HG03575 (cell line): ENCODE measurements around the gene FAM8A1.
"Not testable (repeated sequence)": the region's sequence is repeated elsewhere in the genome, so short reads cannot be mapped to it uniquely, and the experiment has no call there.

Experiments used
- ATAC-seq: cut with Tn5 transposase; IDR thresholded peaks from one replicate; pipeline ENCODE4 v1.9.1; 2021; ENCODE audit not compliant: unreplicated experiment, insufficient number of reproducible peaks, low FRiP score; ENCODE audit errors: extremely low read depth

The FAM8A1 gene, protein sequence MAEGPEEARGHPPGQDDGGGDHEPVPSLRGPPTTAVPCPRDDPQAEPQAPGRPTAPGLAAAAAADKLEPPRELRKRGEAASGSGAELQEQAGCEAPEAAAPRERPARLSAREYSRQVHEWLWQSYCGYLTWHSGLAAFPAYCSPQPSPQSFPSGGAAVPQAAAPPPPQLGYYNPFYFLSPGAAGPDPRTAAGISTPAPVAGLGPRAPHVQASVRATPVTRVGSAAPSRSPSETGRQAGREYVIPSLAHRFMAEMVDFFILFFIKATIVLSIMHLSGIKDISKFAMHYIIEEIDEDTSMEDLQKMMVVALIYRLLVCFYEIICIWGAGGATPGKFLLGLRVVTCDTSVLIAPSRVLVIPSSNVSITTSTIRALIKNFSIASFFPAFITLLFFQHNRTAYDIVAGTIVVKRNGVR

DNA sequence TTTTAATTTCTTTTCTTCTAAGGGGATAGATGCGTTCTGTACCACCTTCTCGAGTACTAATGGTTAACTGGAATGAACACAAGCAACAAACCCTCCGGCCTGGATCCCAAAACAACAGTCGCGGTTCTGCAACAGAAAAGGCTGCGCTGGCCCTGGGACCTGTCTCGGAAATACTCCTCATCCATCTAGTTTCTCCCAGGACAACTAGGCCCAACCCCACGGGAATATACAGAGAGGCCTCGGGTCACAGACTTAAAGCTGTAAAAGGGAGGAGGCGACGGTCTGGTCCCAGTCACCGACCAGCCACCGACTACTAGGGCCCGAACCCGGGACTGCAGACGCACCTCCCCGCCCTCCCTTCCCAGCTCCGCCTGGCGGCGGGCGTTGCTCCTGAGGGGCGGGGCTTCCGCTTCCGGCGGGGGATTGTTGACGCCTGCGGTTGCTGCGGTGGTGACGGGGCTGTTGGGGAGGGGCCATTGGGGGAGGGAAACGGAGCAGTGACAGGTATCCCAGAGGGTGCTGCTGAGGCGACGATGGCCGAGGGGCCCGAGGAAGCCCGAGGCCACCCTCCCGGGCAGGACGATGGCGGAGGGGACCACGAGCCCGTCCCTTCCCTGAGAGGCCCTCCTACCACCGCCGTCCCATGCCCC lies at the start of gene FAM8A1:
Gene FAM8A1, plus strand, starts transcription at position 426 of the 650 bp plus-strand sequence. Its CDS starts 108 bp downstream, at position 534.
- ATAC-seq: peak; percentile 50

GRCh38 chr6:17551383-17551958 lies 48.6 kb upstream of the FAM8A1 start:
- no peak for ATAC-seq

GRCh38 chr6:17552861-17553260 lies 47.2 kb upstream of the FAM8A1 start:
- no peak for ATAC-seq

DNA sequence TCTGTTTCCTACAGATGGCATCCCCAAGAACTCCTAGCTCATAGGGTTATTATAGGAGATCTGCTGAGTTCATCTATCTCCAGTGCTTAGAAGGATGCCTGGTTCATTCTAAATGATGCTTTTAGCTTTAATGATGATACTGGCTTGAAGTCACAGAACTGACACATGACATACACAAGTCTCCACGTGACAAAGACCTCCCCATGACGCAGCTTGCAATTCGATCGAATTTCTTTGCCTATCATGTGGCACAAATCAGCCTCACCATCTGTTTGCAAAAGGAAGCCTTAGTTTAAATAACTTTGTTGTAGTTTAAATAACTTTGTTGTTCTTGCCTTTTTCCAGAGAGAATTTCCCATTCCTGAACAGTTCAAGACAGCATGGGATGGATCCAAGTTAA lies 44.1 kb upstream of the FAM8A1 start:
- ATAC-seq: no peak

GRCh38 chr6:17562636-17563035 lies 37.5 kb upstream of the FAM8A1 start:
- ATAC-seq: no peak

DNA sequence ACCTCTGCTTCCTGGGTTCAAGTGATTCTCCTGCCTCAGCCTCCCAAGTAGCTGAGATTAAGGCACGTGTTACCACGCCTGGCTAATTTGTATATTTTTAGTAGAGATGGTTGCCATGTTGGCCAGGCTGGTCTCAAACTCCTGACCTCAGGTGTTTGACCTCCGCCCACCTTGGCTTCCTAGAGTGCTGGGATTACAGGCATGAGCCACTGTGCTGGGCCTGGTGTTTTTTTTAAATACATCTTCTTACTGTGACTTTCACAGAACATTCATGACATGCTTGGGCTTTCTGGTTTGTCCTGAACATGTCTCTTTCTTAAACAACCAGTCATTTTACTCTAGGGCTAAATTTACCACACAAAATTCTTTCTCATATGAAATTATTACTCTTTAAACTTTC lies 34.7 kb upstream of the FAM8A1 start:
- ATAC-seq: no peak

GRCh38 chr6:17574866-17575560 lies 25.1 kb upstream of the FAM8A1 start:
- no peak for ATAC-seq

- ATAC-seq: no peak
Measured at GRCh38 chr6:17577059-17577458, 23.0 kb upstream of the FAM8A1 start.

DNA sequence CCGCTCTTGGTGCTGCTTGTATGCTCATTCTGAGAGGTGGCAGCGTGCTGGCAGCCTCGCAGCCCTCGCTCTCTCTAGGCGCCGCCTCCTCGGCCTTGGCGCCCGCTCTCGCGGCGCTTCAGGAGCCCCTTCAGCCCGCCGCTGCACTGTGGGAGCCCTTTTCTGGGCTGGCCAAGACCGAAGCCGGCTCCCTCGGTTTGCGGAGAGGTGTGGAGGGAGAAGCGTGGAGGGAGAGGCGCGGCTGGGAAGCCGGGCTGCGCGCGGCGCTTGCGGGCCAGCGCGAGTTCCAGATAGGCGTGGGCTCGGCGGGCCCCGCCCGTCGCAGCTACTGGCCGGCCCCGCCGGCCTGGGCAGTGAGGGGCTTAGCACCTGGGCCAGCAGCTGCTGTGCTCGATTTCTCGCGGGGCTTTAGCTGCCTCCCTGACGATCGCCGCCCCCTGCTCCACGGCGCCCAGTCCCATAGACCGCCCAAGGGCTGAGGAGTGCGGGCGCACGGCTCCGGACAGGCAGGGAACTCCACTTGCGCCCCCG lies 19.5 kb upstream of the FAM8A1 start:
- no peak for ATAC-seq

DNA sequence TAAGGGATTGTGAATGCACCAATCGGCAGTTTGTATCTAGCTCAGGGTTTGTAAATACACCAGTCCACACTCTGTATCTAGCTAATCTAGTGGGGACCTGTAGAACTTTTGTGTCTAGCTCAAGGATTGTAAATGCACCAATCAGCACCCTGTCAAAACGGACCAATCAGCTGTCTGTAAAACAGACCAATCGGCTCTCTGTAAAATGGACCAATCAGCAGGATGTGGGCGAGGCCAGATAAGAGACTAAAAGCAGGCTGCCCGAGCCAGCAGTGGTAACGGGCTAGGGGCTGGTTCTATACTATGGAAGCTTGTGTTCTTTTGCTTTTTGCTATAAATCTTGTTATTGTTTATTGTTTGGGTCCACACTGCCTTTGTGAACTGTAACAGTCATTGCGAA lies 18.8 kb upstream of the FAM8A1 start:
- not testable (repeated sequence) for ATAC-seq

DNA sequence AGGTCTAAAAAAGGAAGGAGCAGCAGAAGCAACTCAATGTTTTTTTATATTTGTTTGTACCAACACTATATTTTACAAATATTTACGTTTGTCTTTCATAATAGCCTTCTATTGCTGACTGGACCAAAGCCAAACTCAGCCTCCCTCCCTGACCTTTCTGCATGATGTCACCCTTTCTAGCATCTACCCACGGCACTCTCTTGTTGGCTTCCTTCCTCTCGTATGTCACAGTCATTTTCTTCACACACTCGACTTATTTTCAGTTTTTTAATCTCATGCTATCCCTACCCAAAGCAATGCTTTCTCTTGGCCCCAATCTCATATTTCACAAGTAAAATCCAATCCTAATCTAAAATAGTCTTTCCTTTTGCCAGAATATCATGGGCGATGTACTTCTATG lies 16.3 kb upstream of the FAM8A1 start:
- no peak for ATAC-seq

DNA sequence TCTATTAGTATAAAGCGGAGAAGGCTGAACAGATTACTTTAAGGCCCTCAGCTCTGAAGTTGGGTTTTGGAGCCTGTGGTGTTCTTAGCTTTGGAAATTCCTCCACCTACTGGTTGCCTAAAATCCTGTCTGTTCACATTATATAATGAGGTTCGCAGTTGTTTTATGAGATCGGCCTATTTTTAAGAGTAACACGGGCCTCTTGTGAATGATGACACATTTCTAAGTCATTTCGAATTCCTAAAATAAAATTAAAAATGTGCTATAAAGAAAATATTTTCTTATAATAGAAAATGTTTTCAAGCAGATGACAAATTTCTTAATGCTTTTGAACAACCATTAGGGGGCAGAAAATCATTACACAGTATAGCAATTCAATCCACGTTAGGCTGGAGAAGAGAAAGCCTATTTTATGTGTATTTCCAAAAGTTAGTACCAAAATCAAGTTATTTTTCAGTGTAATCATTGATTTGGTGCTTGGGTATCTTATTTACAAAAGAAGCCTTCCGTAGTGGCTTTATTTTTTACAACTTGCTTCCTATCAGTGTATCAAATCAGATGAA lies 15.8 kb upstream of the FAM8A1 start:
- no peak for ATAC-seq

DNA sequence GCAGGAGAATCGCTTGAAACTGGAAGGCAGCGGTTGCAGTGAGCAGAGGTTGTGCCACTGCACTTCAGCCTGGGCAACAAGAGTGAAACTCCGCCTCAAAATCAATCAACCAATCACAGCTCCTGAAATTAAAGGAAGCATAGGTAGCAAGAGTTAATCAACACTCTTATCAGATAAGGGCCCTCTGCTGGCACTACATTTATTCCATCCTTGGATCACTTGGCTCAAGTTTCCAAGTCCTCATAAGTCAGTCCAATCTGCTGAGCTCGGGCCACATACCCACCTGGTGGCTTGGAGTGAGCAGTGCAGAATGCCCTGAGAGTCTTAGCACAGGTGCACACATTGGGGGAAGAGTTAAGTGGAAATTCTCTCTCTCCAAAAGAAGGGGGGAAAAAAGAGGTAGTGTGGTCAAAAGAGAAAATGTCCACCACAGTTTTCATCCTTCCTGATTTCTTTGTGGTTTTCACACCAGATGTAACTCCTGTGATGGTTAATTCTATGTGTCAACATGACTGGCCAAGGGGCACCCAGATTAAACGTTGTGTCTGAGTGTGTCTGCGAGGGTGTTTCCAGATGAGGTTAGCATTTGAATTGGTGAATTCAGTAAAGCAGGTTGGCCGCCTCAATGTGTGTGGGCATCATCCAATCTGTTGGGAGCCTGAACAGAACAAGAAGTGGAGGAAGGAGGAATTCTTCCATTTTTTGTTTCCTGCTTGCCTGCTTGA lies 14.2 kb upstream of the FAM8A1 start:
- ATAC-seq: no peak

GRCh38 chr6:17586623-17587022 lies 13.5 kb upstream of the FAM8A1 start:
- ATAC-seq: not testable (repeated sequence)

DNA sequence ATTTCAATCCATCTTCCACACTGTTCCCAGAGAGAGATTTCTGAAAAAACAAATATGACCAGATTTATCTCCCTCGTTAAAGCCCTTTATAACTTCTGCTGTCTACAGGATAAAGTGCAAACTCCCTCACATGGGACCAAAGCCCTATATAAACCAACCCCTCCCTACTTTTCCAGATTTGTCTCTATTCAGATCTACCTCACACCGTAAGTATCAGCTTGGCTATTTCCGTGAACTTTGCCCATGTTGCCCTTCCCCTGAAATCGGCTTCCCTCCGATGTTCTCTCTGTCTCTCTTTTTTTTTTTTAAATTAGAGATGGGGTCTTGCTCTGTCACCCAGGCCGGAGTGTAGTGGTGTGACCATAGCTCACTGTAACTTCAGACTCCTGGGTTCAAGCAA lies 12.1 kb upstream of the FAM8A1 start:
- ATAC-seq: no peak

GRCh38 chr6:17589406-17590096 lies 10.6 kb upstream of the FAM8A1 start:
- ATAC-seq: no peak

GRCh38 chr6:17591287-17591686 lies 8.8 kb upstream of the FAM8A1 start:
- ATAC-seq: no peak

DNA sequence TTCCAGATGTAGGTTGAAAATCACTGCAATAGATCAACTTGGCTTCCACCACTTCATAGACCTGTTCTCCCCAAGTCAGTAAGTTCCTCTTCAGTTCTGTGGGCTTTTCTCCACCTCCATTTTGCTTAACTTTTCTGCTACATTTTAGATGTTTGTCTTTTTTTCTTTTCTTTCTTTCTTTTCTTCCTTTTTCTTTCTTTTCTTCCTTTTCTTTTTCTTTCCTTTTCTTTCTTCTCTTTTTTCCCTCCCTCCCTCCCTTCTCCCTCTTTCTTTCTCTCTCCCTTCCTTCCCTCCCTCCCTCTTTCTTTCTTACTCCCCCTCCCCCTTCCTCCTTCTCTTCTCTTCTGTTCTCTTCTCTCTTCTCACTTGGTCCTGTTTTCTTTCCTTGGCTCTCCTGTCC lies 6.9 kb upstream of the FAM8A1 start:
- no peak for ATAC-seq
